ENCODE results near the gene ZBTB24. TPM values are rescaled to one million over a fixed set of nuclear protein-coding genes. Genes with fewer than 3 reads are reported as not detected.
A peak's percentile ranks its signal among the peaks of the same experiment; 100 is the strongest.

The ZBTB24 gene
- total and polyA plus RNA-seq, 2 of the 13 experiments (the other 11 are each of a cell fraction or from before 2014, with no cell fraction given), result 1.5 to 6.2 TPM

GRCh38 chr6:109441069-109441816, 41.8 kb downstream of the ZBTB24 start (continued):
- no peak for TF ChIP-seq SOX13 (IDR thresholded peaks at IDR 0.05)
- no peak for TF ChIP-seq SOX13 (CRISPR knock-in tag; conservative IDR thresholded peaks at IDR 0.05 in 1 of 2, IDR thresholded peaks at IDR 0.05 in 1 of 2)
- TF ChIP-seq SYNCRIP (IDR thresholded peaks at IDR 0.05; ENCODE audit: insufficient read depth, low read depth, low read length), result no peak
- peak; percentile 28 for TF ChIP-seq UBTF (CRISPR knock-in tag; IDR thresholded peaks at IDR 0.05)
- TF ChIP-seq ZNF710 (CRISPR knock-in tag; IDR thresholded peaks at IDR 0.05; ENCODE audit: borderline replicate concordance), result no peak
- TF ChIP-seq NR1H2 (CRISPR knock-in tag; IDR thresholded peaks at IDR 0.05; ENCODE audit: borderline replicate concordance, low read depth), result no peak
- TF ChIP-seq ZSCAN20 (CRISPR knock-in tag; IDR thresholded peaks at IDR 0.05; ENCODE audit: borderline replicate concordance), result no peak
- TF ChIP-seq TEF (CRISPR knock-in tag; IDR thresholded peaks at IDR 0.05), result no peak
- no peak for TF ChIP-seq CENPBD1 (CRISPR knock-in tag; IDR thresholded peaks at IDR 0.05; ENCODE audit: borderline replicate concordance, low read depth)
- no peak for TF ChIP-seq HOMEZ (CRISPR knock-in tag; IDR thresholded peaks at IDR 0.05; ENCODE audit: low read depth)
- no peak for TF ChIP-seq ETV6 (CRISPR knock-in tag; conservative IDR thresholded peaks at IDR 0.05)
- no peak for TF ChIP-seq ZNF792 (CRISPR knock-in tag; IDR thresholded peaks at IDR 0.05)
- no peak for TF ChIP-seq E2F5 (CRISPR knock-in tag; conservative IDR thresholded peaks at IDR 0.05)
- no peak for TF ChIP-seq ZBTB37 (CRISPR knock-in tag; IDR thresholded peaks at IDR 0.05)
- TF ChIP-seq ZNF230 (CRISPR knock-in tag; IDR thresholded peaks at IDR 0.05), result peak; percentile 84; the same call in 1 of the 2 replicates
- no peak for TF ChIP-seq SP4 (CRISPR knock-in tag; IDR thresholded peaks at IDR 0.05)
- no peak for TF ChIP-seq TFE3 (CRISPR knock-in tag; IDR thresholded peaks at IDR 0.05)
